ENCODE results near the gene TPTE2. TPM values are rescaled to one million over a fixed set of nuclear protein-coding genes. Genes with fewer than 3 reads are reported as not detected.
"Not testable (repeated sequence)": the region's sequence is repeated elsewhere in the genome, so short reads cannot be mapped to it uniquely, and the experiment has no call there.

TPTE2 gene
- polyA plus RNA-seq, 1 experiment: not detected

DNA sequence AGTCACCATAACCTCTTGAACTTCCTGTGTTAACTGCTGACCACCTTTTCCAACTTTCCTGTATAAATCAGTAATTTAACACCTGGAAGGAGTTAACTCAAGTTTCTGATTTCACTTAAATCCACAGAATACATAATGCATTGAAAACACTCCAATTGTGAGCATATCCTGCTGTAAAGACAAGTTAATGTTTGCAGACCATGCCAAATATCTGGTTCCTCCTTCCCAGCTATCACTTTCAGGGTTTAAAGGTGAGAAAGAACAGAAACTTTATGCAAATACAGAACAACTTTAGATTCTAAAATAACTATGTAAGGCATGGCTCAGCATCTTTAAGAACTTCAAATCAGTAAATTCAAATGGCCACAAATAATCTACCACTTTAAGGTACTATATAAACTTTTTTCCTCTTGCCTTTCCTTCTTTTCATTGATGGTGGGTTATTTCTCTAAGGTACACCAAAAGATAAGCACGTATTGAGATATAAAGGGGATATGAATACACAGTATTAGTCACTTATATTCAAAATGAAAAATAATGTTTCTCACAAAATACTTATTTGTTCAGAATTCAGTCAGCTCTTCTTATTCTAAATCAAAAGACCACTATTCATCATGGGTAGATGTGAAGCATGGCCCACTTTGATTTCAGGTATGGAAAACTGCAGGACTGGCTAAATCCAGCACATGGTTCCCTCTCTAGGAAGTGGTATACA lies 6.6 kb upstream of the TPTE2 start:
- TF ChIP-seq, protein P1, sequence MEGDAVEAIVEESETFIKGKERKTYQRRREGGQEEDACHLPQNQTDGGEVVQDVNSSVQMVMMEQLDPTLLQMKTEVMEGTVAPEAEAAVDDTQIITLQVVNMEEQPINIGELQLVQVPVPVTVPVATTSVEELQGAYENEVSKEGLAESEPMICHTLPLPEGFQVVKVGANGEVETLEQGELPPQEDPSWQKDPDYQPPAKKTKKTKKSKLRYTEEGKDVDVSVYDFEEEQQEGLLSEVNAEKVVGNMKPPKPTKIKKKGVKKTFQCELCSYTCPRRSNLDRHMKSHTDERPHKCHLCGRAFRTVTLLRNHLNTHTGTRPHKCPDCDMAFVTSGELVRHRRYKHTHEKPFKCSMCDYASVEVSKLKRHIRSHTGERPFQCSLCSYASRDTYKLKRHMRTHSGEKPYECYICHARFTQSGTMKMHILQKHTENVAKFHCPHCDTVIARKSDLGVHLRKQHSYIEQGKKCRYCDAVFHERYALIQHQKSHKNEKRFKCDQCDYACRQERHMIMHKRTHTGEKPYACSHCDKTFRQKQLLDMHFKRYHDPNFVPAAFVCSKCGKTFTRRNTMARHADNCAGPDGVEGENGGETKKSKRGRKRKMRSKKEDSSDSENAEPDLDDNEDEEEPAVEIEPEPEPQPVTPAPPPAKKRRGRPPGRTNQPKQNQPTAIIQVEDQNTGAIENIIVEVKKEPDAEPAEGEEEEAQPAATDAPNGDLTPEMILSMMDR (IDR thresholded peaks at IDR 0.05; ENCODE audit: insufficient read depth, low read depth, low read length): no peak

GRCh38 chr13:19561585-19561984 lies 253 bp upstream of the TPTE2 start:
- no peak for DNase-seq (ENCODE audit: low read depth)
- TF ChIP-seq, protein P1 (IDR thresholded peaks at IDR 0.05; ENCODE audit: insufficient read depth, low read depth, low read length): no peak
- CTCF ChIA-PET: no interaction called here
- no peaks in the 10 kb centered on the region for H3K36me3 ChIP-seq (ENCODE audit: control insufficient read depth, insufficient read depth, low read length)
- POLR2A ChIA-PET: no interaction called here
- H3K4me3 ChIP-seq (ENCODE audit: low read depth, low read length): no peak overlapping the region
- no peaks in the 10 kb centered on the region for H3K27me3 ChIP-seq (ENCODE audit: control insufficient read depth, insufficient read depth, low read length)

More for the DNA sequence above, 6.6 kb upstream of the TPTE2 start:
- DNase-seq (ENCODE audit: low read depth): no peak
- ChIA-PET CTCF (no interaction called here), POLR2A (no interaction called here)
- H3K27me3 ChIP-seq (ENCODE audit: control insufficient read depth, insufficient read depth, low read length): no peaks in the 10 kb centered on the region; the same call in 1 of the 2 replicates
- H3K36me3 ChIP-seq (ENCODE audit: control insufficient read depth, insufficient read depth, low read length): no peaks in the 10 kb centered on the region
- no peak overlapping the region for H3K4me3 ChIP-seq (ENCODE audit: low read depth, low read length)

- H3K36me3 ChIP-seq (ENCODE audit: control insufficient read depth, insufficient read depth, low read length): not testable (repeated sequence)
Measured at GRCh38 chr13:19560672-19561071, 660 bp downstream of the TPTE2 start.

DNA sequence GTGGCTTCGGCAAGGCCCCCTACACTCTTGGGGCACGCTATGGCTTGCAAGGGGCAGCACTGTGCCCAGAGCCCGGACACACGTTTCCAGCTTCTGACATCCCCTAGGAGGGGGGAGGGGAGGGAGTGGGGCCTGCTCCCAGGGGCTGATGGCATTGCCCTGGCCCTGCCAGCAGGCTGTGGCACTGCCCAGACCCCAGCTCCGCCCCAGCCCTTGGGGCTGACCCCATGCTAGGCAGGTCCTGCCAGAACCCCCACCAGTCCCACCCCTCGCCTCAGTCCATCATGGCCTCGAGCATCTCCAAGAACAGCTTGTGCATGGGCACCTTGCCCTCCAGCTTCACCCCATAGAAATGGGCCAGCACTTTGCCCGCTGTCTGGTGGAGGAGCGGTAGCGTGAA lies 1.6 kb downstream of the TPTE2 start:
- DNase-seq (ENCODE audit: low read depth): not testable (repeated sequence)

More at GRCh38 chr13:19560672-19561071, 660 bp downstream of the TPTE2 start:
- H3K27me3 ChIP-seq (ENCODE audit: control insufficient read depth, insufficient read depth, low read length); POLR2A ChIA-PET; H3K4me3 ChIP-seq (ENCODE audit: low read depth, low read length); DNase-seq (ENCODE audit: low read depth); CTCF ChIA-PET: not testable (repeated sequence)

GRCh38 chr13:19557287-19557686 lies 4.0 kb downstream of the TPTE2 start:
- H3K4me3 ChIP-seq (ENCODE audit: low read depth, low read length); H3K36me3 ChIP-seq (ENCODE audit: control insufficient read depth, insufficient read depth, low read length); DNase-seq (ENCODE audit: low read depth); H3K27me3 ChIP-seq (ENCODE audit: control insufficient read depth, insufficient read depth, low read length); POLR2A ChIA-PET; CTCF ChIA-PET: not testable (repeated sequence)

More for the DNA sequence above, 1.6 kb downstream of the TPTE2 start:
- H3K4me3 ChIP-seq (ENCODE audit: low read depth, low read length); H3K36me3 ChIP-seq (ENCODE audit: control insufficient read depth, insufficient read depth, low read length); POLR2A ChIA-PET; H3K27me3 ChIP-seq (ENCODE audit: control insufficient read depth, insufficient read depth, low read length); CTCF ChIA-PET: not testable (repeated sequence)

- POLR2A ChIA-PET; H3K4me3 ChIP-seq (ENCODE audit: low read depth, low read length); DNase-seq (ENCODE audit: low read depth); H3K27me3 ChIP-seq (ENCODE audit: control insufficient read depth, insufficient read depth, low read length); H3K36me3 ChIP-seq (ENCODE audit: control insufficient read depth, insufficient read depth, low read length); CTCF ChIA-PET: not testable (repeated sequence)
Measured at GRCh38 chr13:19549245-19549644, 12.1 kb downstream of the TPTE2 start.

DNA sequence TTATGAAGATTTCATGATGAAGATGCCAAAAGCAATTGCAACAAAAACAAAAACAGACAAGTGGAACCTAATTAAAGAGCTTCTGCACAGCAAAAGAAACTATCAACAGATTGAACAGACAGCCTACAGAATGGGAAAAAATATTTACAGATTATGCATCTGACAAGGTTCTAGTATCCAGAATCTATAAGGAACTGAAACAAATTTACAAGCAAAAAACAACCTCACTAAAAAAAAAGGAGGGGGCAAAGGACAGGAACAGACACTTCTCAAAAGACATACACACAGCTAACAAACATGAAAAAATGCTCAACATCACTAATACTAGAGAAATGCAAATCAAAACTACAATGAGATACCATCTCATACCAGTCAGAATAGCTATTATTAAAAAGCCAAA lies 35.7 kb downstream of the TPTE2 start:
- H3K4me3 ChIP-seq (ENCODE audit: low read depth, low read length); POLR2A ChIA-PET; DNase-seq (ENCODE audit: low read depth); H3K27me3 ChIP-seq (ENCODE audit: control insufficient read depth, insufficient read depth, low read length); CTCF ChIA-PET; H3K36me3 ChIP-seq (ENCODE audit: control insufficient read depth, insufficient read depth, low read length): not testable (repeated sequence)

GRCh38 chr13:19519049-19519448 lies 42.3 kb downstream of the TPTE2 start:
- CTCF ChIA-PET: no interaction called here
- POLR2A ChIA-PET: no interaction called here
- TF ChIP-seq, protein P1 (IDR thresholded peaks at IDR 0.05; ENCODE audit: insufficient read depth, low read depth, low read length): no peak
- no peak for DNase-seq (ENCODE audit: low read depth)
- Histone ChIP-seq H3K36me3 (ENCODE audit: control insufficient read depth, insufficient read depth, low read length) (no peaks in the 10 kb centered on the region), H3K4me3 (ENCODE audit: low read depth, low read length) (no peak overlapping the region), H3K27me3 (ENCODE audit: control insufficient read depth, insufficient read depth, low read length) (no peaks in the 10 kb centered on the region)

GRCh38 chr13:19507623-19508022 lies 53.7 kb downstream of the TPTE2 start:
- H3K4me3 ChIP-seq (ENCODE audit: low read depth, low read length); H3K27me3 ChIP-seq (ENCODE audit: control insufficient read depth, insufficient read depth, low read length); POLR2A ChIA-PET; DNase-seq (ENCODE audit: low read depth); CTCF ChIA-PET; H3K36me3 ChIP-seq (ENCODE audit: control insufficient read depth, insufficient read depth, low read length): not testable (repeated sequence)

- DNase-seq (ENCODE audit: low read depth); H3K36me3 ChIP-seq (ENCODE audit: control insufficient read depth, insufficient read depth, low read length); POLR2A ChIA-PET; H3K27me3 ChIP-seq (ENCODE audit: control insufficient read depth, insufficient read depth, low read length); CTCF ChIA-PET; H3K4me3 ChIP-seq (ENCODE audit: low read depth, low read length): not testable (repeated sequence)
Measured at GRCh38 chr13:19460126-19460525, 101.2 kb downstream of the TPTE2 start.
